H1 (cell line): Measurements from ENCODE around the gene XK. TPM values are rescaled to one million over a fixed set of nuclear protein-coding genes. Genes with fewer than 3 reads are reported as not detected.
A peak's percentile ranks its signal among the peaks of the same experiment; 100 is the strongest.

ENCODE experiments used
- CTCF ChIA-PET: fragments of 300-600 bp; sonication (Branson Sonifier 250); formaldehyde crosslinking; loops from one replicate; lab custom pipeline; 2021; ENCODE audit not compliant: partially characterized antibody; lab: Charles Lee
- POLR2A ChIA-PET: fragments of 300-600 bp; sonication (Branson Sonifier 250); formaldehyde crosslinking; loops from one replicate; lab custom pipeline; 2021; ENCODE audit warnings: inconsistent platforms; ENCODE audit not compliant: partially characterized antibody; lab: Charles Lee
- DNase-seq, 2 experiments: peaks; one replicate each; pipeline versions ENCODE4 v3.0.0 to v3.0.0-alpha.2; 2010 to 2022; ENCODE audit warnings: low spot score in 2 of 2, low read depth in 1 of 2, mixed read lengths in 1 of 2
- FAIRE-seq: peaks from 2 replicates; lab custom pipeline; 2011; peaks lifted over from hg19 to GRCh38; lab: Jason Lieb, UNC
- H2AFZ ChIP-seq: 2 replicates; pipeline ENCODE4 v1.8.1; 2012; ENCODE audit warnings: low read length, inconsistent platforms
- H2AK5ac ChIP-seq: 2 replicates; pipeline ENCODE4 v1.6.1; 2013; ENCODE audit warnings: low read depth, low read length
- H2BK120ac ChIP-seq: replicated peaks from 2 replicates; pipeline ENCODE3; 2013; ENCODE audit warnings: low read depth, low read length, inconsistent platforms
- H2BK12ac ChIP-seq: 2 replicates; pipeline ENCODE4 v1.6.1; 2013; ENCODE audit warnings: low read depth, low read length
- H2BK15ac ChIP-seq: 2 replicates; pipeline ENCODE4 v1.6.1; 2013; ENCODE audit warnings: low read length
- H2BK20ac ChIP-seq: 2 replicates; pipeline ENCODE4 v1.6.1; 2013; ENCODE audit warnings: low read length
- H2BK5ac ChIP-seq: 2 replicates; pipeline ENCODE4 v1.6.1; 2013; ENCODE audit warnings: low read depth, low read length
- H3K14ac ChIP-seq: 2 replicates; pipeline ENCODE4 v1.6.1; 2013; ENCODE audit warnings: inconsistent platforms; ENCODE audit not compliant: insufficient read length
- H3K18ac ChIP-seq: 2 replicates; pipeline ENCODE4 v1.6.1; 2013; ENCODE audit warnings: low read length; ENCODE audit errors: extremely low read depth
- H3K23ac ChIP-seq: 2 replicates; pipeline ENCODE4 v1.6.1; 2013; ENCODE audit warnings: inconsistent platforms; ENCODE audit not compliant: insufficient read length
- H3K23me2 ChIP-seq: 2 replicates; pipeline ENCODE4 v1.6.1; 2013; ENCODE audit warnings: low read depth, low read length
- H3K27ac ChIP-seq: 2 replicates; pipeline ENCODE4 v1.6.1; 2011; ENCODE audit warnings: low read depth, low read length, inconsistent platforms
- H3K27me3 ChIP-seq, 4 experiments: replicated peaks in 1 of 4; 1 replicate in 1 of 4; 2 replicates in 3 of 4; pipeline versions ENCODE4 v1.6.1 to v1.8.1; 2011 to 2013; ENCODE audit warnings: low read length in 3 of 4, mild to moderate bottlenecking in 3 of 4, inconsistent platforms in 2 of 4, mixed read lengths in 2 of 4, moderate library complexity in 1 of 4; ENCODE audit not compliant: control insufficient read depth in 3 of 4, insufficient read depth in 3 of 4; ENCODE audit errors: extremely low read depth in 1 of 4
- H3K36me3 ChIP-seq, 4 experiments: 2 replicates each; pipeline versions ENCODE4 v1.6.1 to v1.8.1; 2011 to 2013; ENCODE audit warnings: mild to moderate bottlenecking in 4 of 4, low read length in 3 of 4, moderate library complexity in 2 of 4, control low read depth in 1 of 4, inconsistent platforms in 1 of 4; ENCODE audit not compliant: insufficient read depth in 4 of 4, control insufficient read depth in 2 of 4
- H3K4ac ChIP-seq: replicated peaks from 2 replicates; pipeline ENCODE3; 2013; ENCODE audit warnings: low read length, low read depth, mixed read lengths, inconsistent platforms; ENCODE audit not compliant: insufficient read length
- H3K4me1 ChIP-seq, 4 experiments: replicated peaks in 1 of 4; 1 replicate in 1 of 4; 2 replicates in 3 of 4; pipeline versions ENCODE4 v1.6.1 to v1.8.1; 2011 to 2013; ENCODE audit warnings: low read length in 3 of 4, inconsistent platforms in 2 of 4, mixed read lengths in 1 of 4; ENCODE audit not compliant: insufficient read depth in 4 of 4, control insufficient read depth in 3 of 4
- H3K4me2 ChIP-seq, 2 experiments: 2 replicates each; pipeline versions ENCODE4 v1.6.1 to v1.8.1; 2011 to 2013; ENCODE audit warnings: low read depth in 2 of 2, low read length in 2 of 2, control low read depth in 1 of 2, inconsistent platforms in 1 of 2, mild to moderate bottlenecking in 1 of 2; ENCODE audit not compliant: insufficient read depth in 1 of 2
- H3K4me3 ChIP-seq, 4 experiments: fragments of 200-600, 300-600 bp in 1 of 4; sonication (generic), shearing (Covaris generic), sonication (Bioruptor Twin) in 1 of 4; 2 replicates each; pipeline versions ENCODE4 v1.5.1 to v1.8.1; 2011 to 2016; ENCODE audit warnings: low read length in 4 of 4, low read depth in 3 of 4, control low read depth in 2 of 4, inconsistent platforms in 2 of 4, mild to moderate bottlenecking in 2 of 4, mixed read lengths in 1 of 4, moderate library complexity in 1 of 4; ENCODE audit not compliant: insufficient read depth in 2 of 4; ENCODE audit errors: extremely low read depth in 1 of 4
- H3K56ac ChIP-seq: replicated peaks from 2 replicates; pipeline ENCODE3; 2013; ENCODE audit warnings: low read depth, mild to moderate bottlenecking, mixed read lengths, low read length, inconsistent platforms; ENCODE audit not compliant: insufficient read length
- H3K79me1 ChIP-seq: 2 replicates; pipeline ENCODE4 v1.6.1; 2013; ENCODE audit warnings: low read depth, low read length, control low read depth
- H3K79me2 ChIP-seq, 2 experiments: 2 replicates each; pipeline versions ENCODE4 v1.6.1 to v1.8.1; 2012 to 2013; ENCODE audit warnings: low read length in 2 of 2, mild to moderate bottlenecking in 2 of 2, inconsistent platforms in 1 of 2; ENCODE audit not compliant: insufficient read depth in 2 of 2, control insufficient read depth in 1 of 2
- H3K9ac ChIP-seq, 4 experiments: replicated peaks in 1 of 4; 1 replicate in 1 of 4; 2 replicates in 3 of 4; pipeline versions ENCODE4 v1.6.1 to v1.8.1; 2011 to 2013; ENCODE audit warnings: low read depth in 3 of 4, low read length in 3 of 4, control low read depth in 2 of 4, mild to moderate bottlenecking in 2 of 4, moderate library complexity in 2 of 4, inconsistent platforms in 1 of 4; ENCODE audit errors: extremely low read depth in 1 of 4
- H3K9me3 ChIP-seq, 2 experiments: 2 replicates each; pipeline versions ENCODE4 v1.6.1 to v1.8.1; 2012 to 2013; ENCODE audit warnings: mild to moderate bottlenecking in 2 of 2, moderate library complexity in 2 of 2, control low read depth in 1 of 2, inconsistent platforms in 1 of 2, low read depth in 1 of 2, low read length in 1 of 2, mixed read lengths in 1 of 2; ENCODE audit not compliant: insufficient read depth in 2 of 2
- H4K20me1 ChIP-seq, 2 experiments: replicated peaks in 1 of 2; 2 replicates each; pipeline versions ENCODE3 to v1.8.1; 2011 to 2013; ENCODE audit warnings: inconsistent platforms in 2 of 2, low read length in 2 of 2, mild to moderate bottlenecking in 1 of 2; ENCODE audit not compliant: insufficient read depth in 2 of 2, control insufficient read depth in 1 of 2
- H4K5ac ChIP-seq: 2 replicates; pipeline ENCODE4 v1.6.1; 2013; ENCODE audit warnings: low read length, low read depth, mixed read lengths, inconsistent platforms; ENCODE audit not compliant: insufficient read length
- H4K8ac ChIP-seq: 2 replicates; pipeline ENCODE4 v1.8.0; 2013; ENCODE audit warnings: mild to moderate bottlenecking, moderate library complexity, low read length, inconsistent platforms; ENCODE audit not compliant: insufficient read depth; ENCODE audit errors: extremely low read depth
- H4K91ac ChIP-seq: replicated peaks from 2 replicates; pipeline ENCODE3; 2013; ENCODE audit warnings: low read length, mixed read lengths, inconsistent platforms; ENCODE audit not compliant: insufficient read length
- CBX5 ChIP-seq: fragments of 300-800, 300-1000 bp; sonication (generic); IDR thresholded peaks from 2 replicates; pipeline ENCODE4 v1.7.1; 2016; ENCODE audit warnings: antibody characterized with exemption, low read length, low read depth
- EP300 ChIP-seq, 2 experiments: IDR thresholded peaks; 1 replicate in 1 of 2; 2 replicates in 1 of 2; pipeline ENCODE4 v1.6.1; 2011 to 2012; ENCODE audit warnings: low read depth in 2 of 2, low read length in 2 of 2, mild to moderate bottlenecking in 2 of 2, borderline replicate concordance in 1 of 2, inconsistent platforms in 1 of 2, moderate library complexity in 1 of 2
- EZH2 ChIP-seq: fragments of 200-600 bp; sonication (generic); IDR thresholded peaks from 2 replicates; pipeline ENCODE4 v1.7.1; 2012; ENCODE audit warnings: low read depth, mild to moderate bottlenecking, moderate library complexity, low read length, inconsistent platforms; ENCODE audit not compliant: severe bottlenecking
- RNF2 ChIP-seq: fragments of 200-900, 300-1000 bp; sonication (generic); IDR thresholded peaks from 2 replicates; pipeline ENCODE4 v1.7.1; 2016; ENCODE audit warnings: borderline replicate concordance, low read depth, mild to moderate bottlenecking, antibody characterized with exemption, low read length; ENCODE audit not compliant: poor library complexity, severe bottlenecking; ENCODE audit errors: missing control alignments
- SIRT6 ChIP-seq: IDR thresholded peaks from one replicate; pipeline ENCODE4 v1.7.1; 2012; ENCODE audit warnings: low read length, inconsistent platforms
- SP4 ChIP-seq: IDR thresholded peaks from 2 replicates; pipeline ENCODE4 v1.6.1; 2012; ENCODE audit warnings: low read length, inconsistent platforms
- SRF ChIP-seq: IDR thresholded peaks from 2 replicates; pipeline ENCODE4 v1.6.1; 2011; ENCODE audit warnings: mild to moderate bottlenecking, low read depth, low read length, moderate library complexity
- SUZ12 ChIP-seq: fragments of 200-600 bp; sonication (generic); IDR thresholded peaks from 2 replicates; pipeline ENCODE4 v1.6.1; 2012; ENCODE audit warnings: mild to moderate bottlenecking, inconsistent platforms, low read length, moderate library complexity, mixed read lengths
- polyA plus RNA-seq, 7 experiments: library from polyadenylated mRNA; depleted of rRNA in 3 of 7; stranded (reverse) in 5 of 7; unstranded in 2 of 7; fragments of >200 nt in 5 of 7; fragments of 200-250 nt in 2 of 7; gene quantifications; 1 replicate in 5 of 7; 2 replicates in 1 of 7; 4 replicates in 1 of 7; pipeline versions ENCODE4 v1.2.1 to v1.2.3, GENCODE V29; 2011 to 2013; ENCODE audit warnings: missing spikeins in 2 of 7, mixed read lengths in 2 of 7
- total RNA-seq: library from RNA; stranded (reverse); fragmentation: NEBNext Ultra II Directional; extraction: Animal tissue kit (Norgen Biotek cat#: 25700); gene quantifications from 2 replicates; pipeline ENCODE4 v1.2.1, GENCODE V29; 2021

Gene XK
- total and polyA plus RNA-seq, 2 of the 8 experiments (the other 6 are each of a cell fraction or from before 2014, with no cell fraction given) = 0.76 to 0.84 TPM

DNA sequence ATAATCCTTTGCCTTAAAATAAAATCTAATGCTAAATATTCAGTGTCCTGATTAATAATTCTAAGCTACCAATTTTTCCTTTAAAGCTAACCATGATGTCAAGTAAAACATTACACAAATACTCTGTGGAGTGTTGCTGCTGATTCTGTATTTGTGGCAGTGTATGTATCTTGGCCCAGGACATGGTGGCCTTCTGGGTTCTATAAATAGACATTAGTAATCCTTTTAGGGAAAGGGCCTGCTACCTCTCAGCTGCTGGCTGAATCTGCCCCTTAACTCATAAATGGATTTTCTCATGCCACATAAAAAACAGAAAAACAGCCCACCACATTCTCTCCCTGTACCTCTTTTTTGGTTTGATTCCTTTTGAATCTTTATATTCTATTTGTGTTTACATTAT is 1.2 kb upstream of the XK start:
- DNase-seq (no peak), FAIRE-seq (no peak)
- POLR2A ChIA-PET = no interaction called here
- H3K4ac ChIP-seq = no peak overlapping the region
- no peak for TF ChIP-seq EP300 (IDR thresholded peaks at IDR 0.05; ENCODE audit: borderline replicate concordance in 1 of 2, low read depth in 2 of 2, low read length in 2 of 2)
- TF ChIP-seq EZH2 = no peak
- TF ChIP-seq SRF = no peak
- no peak for TF ChIP-seq SP4
- TF ChIP-seq CBX5 = no peak
- TF ChIP-seq RNF2 = no peak
- no peak for TF ChIP-seq SIRT6
- TF ChIP-seq SUZ12 = no peak
- no peak overlapping the region for H3K18ac ChIP-seq
- H2AK5ac ChIP-seq = no peak overlapping the region
- H2BK120ac ChIP-seq = no peak overlapping the region
- H3K36me3 ChIP-seq = no peaks in the 10 kb centered on the region
- no peak overlapping the region for H3K27ac ChIP-seq
- no peak overlapping the region for H2BK15ac ChIP-seq
- peaks cover 0 to 6% (median 3%) of the 10 kb centered on the region in 4 experiments; a peak in 5 of 7 replicates for H3K4me1 ChIP-seq
- no peak overlapping the region; a peak in 1 of 8 replicates for H3K4me3 ChIP-seq
- H3K9me3 ChIP-seq = no peaks in the 10 kb centered on the region
- CTCF ChIA-PET = interaction anchor here (1.0 kb wide), 1 partner anchor 8 kb away, joined by 3 read pairs; no protein-coding TSS in a partner anchor
- H3K23me2 ChIP-seq = peaks cover 2% of the 10 kb centered on the region; the same call in 1 of the 2 replicates
- no peak overlapping the region for H2AFZ ChIP-seq
- H3K56ac ChIP-seq = no peak overlapping the region
- H3K14ac ChIP-seq = no peak overlapping the region
- H4K8ac ChIP-seq = no peak overlapping the region
- peaks cover 0 to 10% (median 8%) of the 10 kb centered on the region in 4 experiments; a peak in 6 of 7 replicates for H3K27me3 ChIP-seq
- no peaks in the 10 kb centered on the region for H3K79me2 ChIP-seq
- H2BK12ac ChIP-seq = no peak overlapping the region
- no peaks in the 10 kb centered on the region for H4K20me1 ChIP-seq
- no peaks in the 10 kb centered on the region for H3K79me1 ChIP-seq
- no peak overlapping the region for H2BK5ac ChIP-seq
- H4K91ac ChIP-seq = no peak overlapping the region
- H3K23ac ChIP-seq = no peak overlapping the region
- no peak overlapping the region for H2BK20ac ChIP-seq
- H4K5ac ChIP-seq = no peak overlapping the region
- H3K9ac ChIP-seq = no peak overlapping the region
- peak overlapping the region in 1 of 2 experiments; percentile 78; a peak in 1 of 4 replicates for H3K4me2 ChIP-seq
